Kidney (tissue), 14 donors: ENCODE data around the gene OSBP2. TPM values are rescaled to one million over a fixed set of nuclear protein-coding genes. Genes with fewer than 3 reads are reported as not detected.

Experiments used
- DNase-seq, 5 donors: peaks; one replicate each; pipeline ENCODE4 v3.0.0-alpha.2; 2013 to 2020
- FAIRE-seq: peaks from 2 replicates; lab custom pipeline; 2012; peaks lifted over from hg19 to GRCh38; lab: Jason Lieb, UNC
- H3K27ac ChIP-seq, 2 donors: one replicate each; pipeline ENCODE4 v1.7.0; 2013; ENCODE audit warnings: low read depth in 2 of 2, low read length in 2 of 2, inconsistent platforms in 1 of 2
- H3K27me3 ChIP-seq: one replicate; pipeline ENCODE4 v1.7.1; 2013; ENCODE audit warnings: low read length, inconsistent platforms; ENCODE audit not compliant: control insufficient read depth, insufficient read depth
- H3K36me3 ChIP-seq, 3 donors: one replicate each; pipeline versions ENCODE4 v1.7.0 to v1.7.1; 2013; ENCODE audit warnings: low read length in 3 of 3, control low read depth in 1 of 3, inconsistent platforms in 1 of 3; ENCODE audit not compliant: insufficient read depth in 3 of 3, control insufficient read depth in 2 of 3
- H3K4me1 ChIP-seq, 3 donors: one replicate each; pipeline versions ENCODE4 v1.7.0 to v1.7.1; 2013; ENCODE audit warnings: low read length in 3 of 3, inconsistent platforms in 1 of 3, low read depth in 1 of 3; ENCODE audit not compliant: control insufficient read depth in 2 of 3, insufficient read depth in 2 of 3
- H3K4me3 ChIP-seq, 3 donors: one replicate each; pipeline versions ENCODE4 v1.7.0 to v1.8.1; 2013; ENCODE audit warnings: low read length in 3 of 3, control low read depth in 1 of 3, inconsistent platforms in 1 of 3
- H3K9ac ChIP-seq, 3 donors: one replicate each; pipeline versions ENCODE4 v1.7.0 to v1.7.1; 2013; ENCODE audit warnings: low read length in 3 of 3, control low read depth in 1 of 3, inconsistent platforms in 1 of 3
- H3K9me3 ChIP-seq, 3 donors: one replicate each; pipeline versions ENCODE4 v1.7.0 to v1.7.1; 2013; ENCODE audit warnings: low read length in 3 of 3, control low read depth in 1 of 3, inconsistent platforms in 1 of 3; ENCODE audit not compliant: control insufficient read depth in 2 of 3, insufficient read depth in 1 of 3
- CTCF ChIP-seq: IDR thresholded peaks from 3 replicates; pipeline ENCODE4 v1.5.1; 2012; ENCODE audit warnings: mild to moderate bottlenecking, moderate library complexity, borderline replicate concordance; ENCODE audit not compliant: insufficient read depth; ENCODE audit errors: extremely low read depth
- intact Hi-C: fragments of 100-400 bp; cut with DNase I; formaldehyde crosslinking; loops from one replicate; pipeline ENCODE4 v1.11.1; 2022
- polyA plus RNA-seq: library from polyadenylated mRNA; stranded (reverse); fragments of 350-450 nt; fragmentation: Illumina TruSeq; extraction: RNeasy Lipid Tissue Mini Kit (QIAGEN cat#74804); gene quantifications from one replicate; pipeline ENCODE4 v1.2.3, GENCODE V29; 2014; ENCODE audit warnings: low read depth, low replicate concordance; ENCODE audit not compliant: insufficient read depth
- total RNA-seq: library from RNA; stranded (reverse); fragmentation: NEBNext Ultra II Directional; extraction: Animal tissue kit (Norgen Biotek cat#: 25700); gene quantifications from one replicate; pipeline ENCODE4 v1.2.1, GENCODE V29; 2021
- donor health status: control.
- donor health status: control.
- donor health status: control.
- donor health status: control.
- donor health status: control.
- donor health status: DM: yes; HTN: yes; CAD: no.
- donor health status: Normal renal cell carcinoma (clear cell type).

The OSBP2 gene
- total and polyA plus RNA-seq, 2 donors from 2014 or later = 3.4 to 4.0 TPM

GRCh38 chr22:30943368-30943767 is 248.7 kb downstream of the OSBP2 start:
- no peak for FAIRE-seq

DNA sequence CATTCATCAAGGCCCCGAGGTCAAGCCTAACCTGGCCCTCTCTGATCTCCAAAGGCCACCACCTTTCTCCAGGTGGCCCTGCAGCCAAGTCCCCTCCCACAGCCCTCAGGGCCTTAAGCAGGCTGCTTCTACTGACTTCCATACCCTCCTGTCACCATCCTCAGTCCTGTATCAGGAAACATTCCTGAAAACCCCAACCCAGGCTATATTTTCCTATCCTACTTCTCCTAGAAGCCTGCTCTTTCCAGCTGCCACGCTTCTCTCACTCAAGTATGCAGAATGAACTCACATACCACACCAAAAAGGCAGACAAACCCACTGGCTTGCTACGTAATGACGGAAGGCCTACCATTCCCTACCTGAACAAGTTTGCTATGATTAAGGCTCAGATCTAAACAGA is 250.3 kb downstream of the OSBP2 start:
- intact Hi-C loops = loop anchor here (5.0 kb wide), 1 partner anchor 142 kb away; no protein-coding TSS in a partner anchor
- no peak overlapping the region for H3K9ac ChIP-seq
- H3K4me3 ChIP-seq = no peak overlapping the region
- H3K9me3 ChIP-seq = no peaks in the 10 kb centered on the region
- DNase-seq (no peak), FAIRE-seq (no peak)
- peaks cover 19 to 69% (median 54%) of the 10 kb centered on the region in 3 donors for H3K36me3 ChIP-seq
- no peaks in the 10 kb centered on the region for H3K27me3 ChIP-seq
- H3K4me1 ChIP-seq = peaks cover 0 to 6% (median 2%) of the 10 kb centered on the region in 3 donors
- TF ChIP-seq CTCF = no peak
- no peak overlapping the region for H3K27ac ChIP-seq

More at GRCh38 chr22:30943368-30943767, 248.7 kb downstream of the OSBP2 start:
- Histone ChIP-seq H3K27ac (no peak overlapping the region), H3K9me3 (no peaks in the 10 kb centered on the region), H3K36me3 (peaks cover 10 to 66% (median 56%) of the 10 kb centered on the region in 3 donors), H3K4me1 (peaks cover 0 to 5% (median 2%) of the 10 kb centered on the region in 3 donors), H3K9ac (no peak overlapping the region), H3K27me3 (no peaks in the 10 kb centered on the region), H3K4me3 (no peak overlapping the region)
- intact Hi-C loops = no loop called here
- TF ChIP-seq CTCF = no peak
- no peak for DNase-seq

DNA sequence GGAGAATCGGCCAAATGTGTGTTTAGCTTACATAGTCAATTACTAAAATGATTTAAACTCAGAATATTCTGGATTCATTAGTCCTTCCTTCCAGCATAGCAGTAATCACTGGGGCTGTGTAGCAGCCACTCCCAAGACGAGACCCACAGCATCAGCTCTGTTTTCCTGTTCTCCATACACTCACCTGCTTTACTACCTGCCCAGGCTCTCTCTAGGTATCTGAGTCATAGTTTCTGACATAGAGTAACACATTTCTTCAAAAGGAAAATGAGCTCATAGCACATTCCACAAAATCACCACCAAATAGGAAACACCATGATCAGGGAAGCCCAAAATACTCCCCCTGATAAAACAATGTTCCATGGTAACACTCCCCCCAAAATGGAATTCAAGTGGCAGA is 251.0 kb downstream of the OSBP2 start:
- Histone ChIP-seq H3K27me3 (no peaks in the 10 kb centered on the region), H3K9me3 (no peaks in the 10 kb centered on the region), H3K27ac (no peak overlapping the region), H3K4me1 (peaks cover 0 to 6% (median 2%) of the 10 kb centered on the region in 3 donors), H3K4me3 (no peak overlapping the region), H3K36me3 (peaks cover 19 to 63% (median 49%) of the 10 kb centered on the region in 3 donors), H3K9ac (no peak overlapping the region)
- DNase-seq = no peak
- intact Hi-C loops = loop anchor here (5.0 kb wide), 1 partner anchor 142 kb away; no protein-coding TSS in a partner anchor
- no peak for FAIRE-seq
- TF ChIP-seq CTCF = no peak
